IPS DF 6.9 (cell line): Measurements from ENCODE around the gene RAB43.
"Not testable (repeated sequence)": the region's sequence is repeated elsewhere in the genome, so short reads cannot be mapped to it uniquely, and the experiment has no call there.

Experiments used
- DNase-seq: peaks from one replicate; pipeline ENCODE4 v3.0.0-alpha.2; 2013; ENCODE audit warnings: low read depth, low spot score
- H3K27ac ChIP-seq: one replicate; pipeline ENCODE4 v1.5.1; 2013; ENCODE audit warnings: low read length, control low read depth
- H3K27me3 ChIP-seq: 2 replicates; pipeline ENCODE4 v1.6.1; 2013; ENCODE audit warnings: mild to moderate bottlenecking, low read length; ENCODE audit not compliant: control insufficient read depth, insufficient read depth
- H3K36me3 ChIP-seq: 2 replicates; pipeline ENCODE4 v1.6.1; 2013; ENCODE audit warnings: low read length; ENCODE audit not compliant: control insufficient read depth, insufficient read depth
- H3K4me1 ChIP-seq: 2 replicates; pipeline ENCODE4 v1.6.1; 2013; ENCODE audit warnings: low read length; ENCODE audit not compliant: control insufficient read depth, insufficient read depth
- H3K4me3 ChIP-seq: 2 replicates; pipeline ENCODE4 v1.5.1; 2013; ENCODE audit warnings: mild to moderate bottlenecking, low read length
- H3K9me3 ChIP-seq: 2 replicates; pipeline ENCODE4 v1.6.1; 2013; ENCODE audit warnings: low read length, inconsistent platforms; ENCODE audit not compliant: control insufficient read depth, insufficient read depth
- WGBS: extraction: QIAGEN DNeasy Blood & Tissue Kit; methylation state at CpG from one replicate; pipeline ENCODE4 v1.1.7; 2013; ENCODE audit warnings: mixed read lengths, missing lambda C conversion rate; ENCODE audit not compliant: insufficient read length, insufficient coverage; 5-methylcytosine and 5-hydroxymethylcytosine counted together

RAB43 gene

DNA sequence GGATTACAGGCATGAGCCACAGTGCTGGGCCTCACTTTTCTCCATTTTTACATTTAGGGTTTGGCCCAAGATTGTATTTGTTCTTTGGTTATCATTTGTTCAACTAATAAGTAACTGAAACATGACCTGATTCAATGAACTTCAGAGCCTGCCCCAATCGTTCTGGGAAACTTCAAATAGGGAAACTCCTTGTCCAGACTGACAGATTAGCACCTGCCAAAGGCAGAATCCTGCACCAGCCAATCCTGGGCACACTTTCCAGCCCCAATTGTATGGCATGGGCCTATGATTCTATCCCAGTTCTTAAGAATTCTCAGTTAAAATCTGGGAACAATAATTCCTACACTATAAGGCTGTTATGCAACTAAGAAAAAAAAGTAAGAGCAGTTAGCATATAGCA is 18.3 kb upstream of the RAB43 start:
- no CpG with 5 or more reads among the region's 1 CpG for WGBS
- no peaks in the 10 kb centered on the region for H3K27me3 ChIP-seq
- no peaks in the 10 kb centered on the region for H3K4me1 ChIP-seq
- H3K27ac ChIP-seq: no peak overlapping the region
- no peak for DNase-seq
- H3K36me3 ChIP-seq: peaks cover 5% of the 10 kb centered on the region; the same call in 1 of the 2 replicates
- H3K9me3 ChIP-seq: no peaks in the 10 kb centered on the region
- H3K4me3 ChIP-seq: no peak overlapping the region

GRCh38 chr3:129136275-129136674 is 14.7 kb upstream of the RAB43 start:
- H3K4me3 ChIP-seq, H3K27me3 ChIP-seq, H3K27ac ChIP-seq, DNase-seq, H3K9me3 ChIP-seq, H3K4me1 ChIP-seq: not testable (repeated sequence)
- peaks cover 12% of the 10 kb centered on the region; the same call in 1 of the 2 replicates for H3K36me3 ChIP-seq
- WGBS: no CpG with 5 or more reads among the region's 10 CpGs

- H3K4me3 ChIP-seq: no peak overlapping the region
- no peak overlapping the region for H3K27ac ChIP-seq
- WGBS: no CpG with 5 or more reads among the region's 5 CpGs
- no peak for DNase-seq
- no peaks in the 10 kb centered on the region; the same call in 1 of the 2 replicates for H3K4me1 ChIP-seq
- no peaks in the 10 kb centered on the region for H3K27me3 ChIP-seq
- H3K36me3 ChIP-seq: peaks cover 13% of the 10 kb centered on the region; the same call in 1 of the 2 replicates
- H3K9me3 ChIP-seq: no peaks in the 10 kb centered on the region
Observed at GRCh38 chr3:129132097-129132866, 10.7 kb upstream of the RAB43 start.

- no CpG with 5 or more reads among the region's 2 CpGs for WGBS
Observed at GRCh38 chr3:129131465-129132088, 10.0 kb upstream of the RAB43 start.

DNA sequence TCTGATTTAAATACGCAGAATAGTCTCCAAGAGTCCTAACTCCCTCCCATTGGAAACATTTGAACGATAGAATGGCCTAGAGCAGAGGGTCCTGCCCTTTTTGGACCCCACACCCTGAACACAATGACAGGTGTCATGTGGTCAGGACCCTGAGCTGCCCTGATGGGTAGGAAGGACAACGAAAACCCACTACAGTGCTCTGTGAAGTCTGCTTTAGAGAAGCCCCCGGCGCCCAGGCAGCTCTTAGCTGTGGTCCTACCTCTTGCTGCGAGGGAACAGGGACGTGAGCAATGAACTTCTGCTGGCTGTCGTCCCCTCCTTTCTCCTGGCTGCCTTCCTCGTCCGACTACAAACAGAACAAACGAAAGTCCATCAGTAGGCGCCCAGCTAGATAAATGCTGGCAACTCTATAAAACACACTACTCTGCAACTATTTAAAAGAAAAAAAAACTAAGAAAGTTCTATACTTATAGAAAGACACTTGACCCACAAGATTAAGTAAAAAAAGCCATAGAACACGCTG is 8.7 kb upstream of the RAB43 start:
- H3K4me1 ChIP-seq: no peaks in the 10 kb centered on the region; the same call in 1 of the 2 replicates
- no peak overlapping the region for H3K4me3 ChIP-seq
- H3K9me3 ChIP-seq: no peaks in the 10 kb centered on the region
- peaks cover 13% of the 10 kb centered on the region; the same call in 1 of the 2 replicates for H3K36me3 ChIP-seq
- WGBS: no CpG with 5 or more reads among the region's 13 CpGs
- H3K27me3 ChIP-seq: no peaks in the 10 kb centered on the region
- no peak overlapping the region for H3K27ac ChIP-seq
- DNase-seq: no peak

More at GRCh38 chr3:129131465-129132088, 10.0 kb upstream of the RAB43 start:
- no peak for DNase-seq
- H3K4me3 ChIP-seq: no peak overlapping the region
- no peaks in the 10 kb centered on the region; the same call in 1 of the 2 replicates for H3K4me1 ChIP-seq
- peaks cover 13% of the 10 kb centered on the region; the same call in 1 of the 2 replicates for H3K36me3 ChIP-seq
- no peak overlapping the region for H3K27ac ChIP-seq
- no peaks in the 10 kb centered on the region for H3K27me3 ChIP-seq
- no peaks in the 10 kb centered on the region for H3K9me3 ChIP-seq

DNA sequence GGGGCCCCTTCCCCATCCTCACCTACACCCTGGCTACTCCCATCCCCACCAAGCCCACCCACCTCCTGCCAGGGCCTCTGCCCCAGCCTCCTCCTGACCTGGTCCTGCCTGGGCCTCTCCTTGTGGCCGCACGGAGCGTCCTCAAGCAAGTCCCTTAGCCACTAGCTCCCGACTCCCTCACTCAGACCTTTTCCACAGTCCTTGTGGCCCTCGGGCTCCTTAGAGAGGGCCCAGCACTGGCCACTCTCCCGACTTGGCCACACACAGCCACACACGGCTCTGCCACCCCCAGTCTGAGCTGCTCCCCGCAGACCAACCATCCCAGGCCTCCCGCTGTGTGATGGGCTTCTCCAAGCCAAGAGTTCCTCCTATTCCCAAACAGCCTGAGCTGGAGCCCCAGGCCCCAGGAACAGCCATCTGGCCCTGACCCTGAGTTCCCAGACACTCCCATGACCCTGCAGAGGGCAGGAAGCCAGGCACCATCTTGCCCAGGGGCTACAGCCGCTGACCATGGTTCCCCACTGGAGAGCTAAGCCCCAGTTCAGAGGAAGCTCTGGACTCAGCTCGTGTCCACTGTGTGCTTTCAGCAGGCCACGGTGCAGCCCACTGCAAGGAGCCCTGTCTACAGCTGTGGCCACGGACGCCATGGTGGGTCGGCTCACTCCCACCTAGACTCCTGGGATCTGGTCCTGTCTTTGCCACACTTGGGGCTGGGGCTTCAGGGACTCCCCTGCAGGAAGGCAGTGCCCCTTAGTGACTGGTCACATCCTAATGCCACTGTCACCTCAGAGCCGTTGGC is 7.0 kb upstream of the RAB43 start:
- Histone ChIP-seq H3K27me3 (no peaks in the 10 kb centered on the region), H3K36me3 (peaks cover 10% of the 10 kb centered on the region; the same call in 1 of the 2 replicates), H3K9me3 (no peaks in the 10 kb centered on the region), H3K4me1 (no peaks in the 10 kb centered on the region; the same call in 1 of the 2 replicates), H3K4me3 (no peak overlapping the region), H3K27ac (no peak overlapping the region)
- WGBS: no CpG with 5 or more reads among the region's 16 CpGs
- no peak for DNase-seq

DNA sequence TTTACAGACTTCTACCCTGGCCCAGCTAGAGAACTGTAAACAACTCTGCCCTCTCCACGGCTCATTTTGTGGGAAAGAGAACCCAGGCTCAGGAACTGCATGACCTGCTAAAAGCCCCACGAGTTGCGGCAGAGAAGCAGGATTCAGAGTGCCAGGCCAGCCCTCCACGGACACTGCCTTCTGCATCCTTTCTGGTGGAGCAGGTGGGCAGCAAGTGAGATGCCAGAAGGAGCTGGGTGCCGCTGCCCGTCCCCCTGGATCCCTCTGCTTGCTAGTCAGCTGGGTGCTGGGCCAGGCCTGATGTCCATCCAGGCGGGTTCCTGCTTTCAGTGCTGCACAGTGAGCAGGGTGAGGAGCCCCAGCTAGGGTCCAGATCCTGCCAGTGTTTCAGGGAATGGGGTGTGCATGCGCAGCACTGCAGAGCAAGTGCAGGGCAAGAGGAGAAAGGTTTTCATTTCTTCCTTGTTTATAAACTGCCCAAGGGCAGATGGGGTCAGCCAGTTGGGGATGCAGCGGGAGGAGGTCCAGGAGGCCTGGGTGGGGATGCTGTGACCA is 5.2 kb upstream of the RAB43 start:
- Histone ChIP-seq H3K4me1 (no peaks in the 10 kb centered on the region), H3K36me3 (peaks cover 7% of the 10 kb centered on the region; the same call in 1 of the 2 replicates), H3K9me3 (no peaks in the 10 kb centered on the region), H3K27ac (no peak overlapping the region), H3K27me3 (no peaks in the 10 kb centered on the region), H3K4me3 (no peak overlapping the region)
- WGBS: no CpG with 5 or more reads among the region's 9 CpGs
- no peak for DNase-seq

GRCh38 chr3:129123314-129124060 is 1.9 kb upstream of the RAB43 start:
- H3K4me1 ChIP-seq: peaks cover 4% of the 10 kb centered on the region; the same call in 1 of the 2 replicates
- no peak overlapping the region; the same call in 1 of the 2 replicates for H3K4me3 ChIP-seq
- WGBS: no CpG with 5 or more reads among the region's 5 CpGs
- H3K27me3 ChIP-seq: no peaks in the 10 kb centered on the region
- no peak for DNase-seq
- H3K9me3 ChIP-seq: no peaks in the 10 kb centered on the region
- H3K27ac ChIP-seq: no peak overlapping the region
- no peaks in the 10 kb centered on the region for H3K36me3 ChIP-seq

- DNase-seq: no peak
- WGBS: no CpG with 5 or more reads among the region's 18 CpGs
- no peak overlapping the region for H3K27ac ChIP-seq
- peaks cover 4% of the 10 kb centered on the region; the same call in 1 of the 2 replicates for H3K4me1 ChIP-seq
- H3K9me3 ChIP-seq: no peaks in the 10 kb centered on the region
- no peaks in the 10 kb centered on the region for H3K27me3 ChIP-seq
- peak overlapping the region; percentile 73 for H3K4me3 ChIP-seq
- H3K36me3 ChIP-seq: no peaks in the 10 kb centered on the region
Observed at GRCh38 chr3:129122412-129123011, 908 bp upstream of the RAB43 start.
